Caco-2 (cell line): Measurements from ENCODE around the gene RALGPS2. TPM values are rescaled to one million over a fixed set of nuclear protein-coding genes. Genes with fewer than 3 reads are reported as not detected.

ENCODE experiments used
- BruUV-seq: library from RNA; stranded (reverse); fragments of 400-500 nt; replicated peaks from 2 replicates; lab custom pipeline; 2021; lab: Mats Ljungman, UMichigan
- CTCF ChIA-PET: fragments of 300-600 bp; sonication (Branson Sonifier 250); formaldehyde crosslinking; loops from one replicate; lab custom pipeline; 2022; ENCODE audit warnings: antibody characterized with exemption; lab: Charles Lee
- POLR2A ChIA-PET: fragments of 300-600 bp; sonication (Branson Sonifier 250); formaldehyde crosslinking; loops from one replicate; lab custom pipeline; 2022; ENCODE audit warnings: antibody characterized with exemption; lab: Charles Lee
- DNase-seq, 2 experiments: peaks; one replicate each; pipeline versions ENCODE4 v3.0.0 to v3.0.0-alpha.2; 2020 to 2022
- H3K27me3 ChIP-seq: replicated peaks from 2 replicates; pipeline ENCODE4 v1.6.0; 2011; ENCODE audit warnings: low read length; ENCODE audit not compliant: control insufficient read depth, insufficient read depth
- H3K36me3 ChIP-seq: 2 replicates; pipeline ENCODE4 v1.5.1; 2011; ENCODE audit warnings: low read length; ENCODE audit not compliant: control insufficient read depth, insufficient read depth
- H3K4me1 ChIP-seq: fragments of 250-450 bp; sonication (Bioruptor Pico); 2 replicates; pipeline ENCODE4 v1.5.1; 2020; ENCODE audit warnings: mild to moderate bottlenecking
- H3K4me3 ChIP-seq: 2 replicates; pipeline ENCODE4 v1.5.1; 2011; ENCODE audit warnings: low read depth, mild to moderate bottlenecking, control low read depth, low read length
- H3K9me3 ChIP-seq: fragments of 250-450 bp; sonication (Bioruptor Pico); 2 replicates; pipeline ENCODE4 v1.5.1; 2020; ENCODE audit warnings: mild to moderate bottlenecking, moderate library complexity
- H3K27ac Mint-ChIP-seq: one replicate; pipeline ENCODE4 v1.8.0; 2022; ENCODE audit warnings: mixed read lengths; ENCODE audit not compliant: unreplicated experiment
- H3K27me3 Mint-ChIP-seq: one replicate; pipeline ENCODE4 v1.8.0; 2022; ENCODE audit warnings: mixed read lengths; ENCODE audit not compliant: insufficient read depth, unreplicated experiment
- H3K36me3 Mint-ChIP-seq: one replicate; pipeline ENCODE4 v1.8.0; 2022; ENCODE audit warnings: mild to moderate bottlenecking, mixed read lengths; ENCODE audit not compliant: insufficient read depth, unreplicated experiment
- H3K4me1 Mint-ChIP-seq: one replicate; pipeline ENCODE4 v1.8.0; 2022; ENCODE audit warnings: low read depth, mixed read lengths; ENCODE audit not compliant: unreplicated experiment
- H3K4me3 Mint-ChIP-seq: one replicate; pipeline ENCODE4 v1.8.0; 2022; ENCODE audit warnings: mild to moderate bottlenecking, moderate library complexity, mixed read lengths; ENCODE audit not compliant: unreplicated experiment
- H3K9me3 Mint-ChIP-seq: one replicate; pipeline ENCODE4 v1.8.0; 2022; ENCODE audit warnings: mixed read lengths; ENCODE audit not compliant: unreplicated experiment
- intact Hi-C: fragments of 100-400 bp; cut with micrococcal nuclease; formaldehyde crosslinking; loops from one replicate; pipeline ENCODE4 v1.10.0; 2022; ENCODE audit not compliant: unreplicated experiment
- total RNA-seq: library from RNA; stranded (reverse); gene quantifications from 2 replicates; pipeline ENCODE4 v1.2.3, GENCODE V29; 2022
- TF ChIP-seq, protein P1 (sequence below), 2 experiments: fragments of 200-600 bp in 1 of 2; IDR thresholded peaks; 1 replicate in 1 of 2; 2 replicates in 1 of 2; pipeline versions ENCODE4 v1.5.1 to v1.8.0; 2011 to 2022; ENCODE audit warnings: antibody characterized with exemption in 1 of 2, control low read depth in 1 of 2, inconsistent platforms in 1 of 2, low read depth in 1 of 2, low read length in 1 of 2, mild to moderate bottlenecking in 1 of 2, moderate library complexity in 1 of 2; ENCODE audit not compliant: insufficient read depth in 1 of 2, severe bottlenecking in 1 of 2, unreplicated experiment in 1 of 2

RALGPS2 gene
- total RNA-seq, 1 experiment from 2014 or later, result 26.1 TPM

DNA sequence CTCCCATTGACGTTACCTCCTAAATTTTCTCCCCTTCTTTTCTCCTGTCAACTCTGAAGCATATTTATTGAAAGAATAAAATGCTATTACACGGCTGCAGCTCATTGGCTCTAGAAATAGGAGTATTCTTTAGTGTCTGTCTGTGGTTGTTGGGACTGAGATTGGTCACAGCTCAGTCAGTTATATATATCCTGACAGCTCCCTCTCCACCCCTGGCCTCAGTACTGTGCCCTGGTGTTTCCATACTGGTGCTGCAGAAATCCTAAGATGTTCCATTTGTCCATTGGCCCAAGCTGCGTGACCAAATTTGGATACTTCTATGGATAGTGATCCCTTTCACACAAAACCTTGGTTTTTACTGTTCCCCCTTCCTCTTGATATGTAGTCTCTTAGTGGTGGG, 67.3 kb downstream of the RALGPS2 start:
- no peak overlapping the region for H3K4me3 ChIP-seq
- H3K9me3 Mint-ChIP-seq, result no peaks in the 10 kb centered on the region
- peaks cover 18% of the 10 kb centered on the region for H3K36me3 Mint-ChIP-seq
- ChIA-PET CTCF (interaction anchor here (0.6 kb wide), 1 partner anchor 39 kb away, joined by 5 read pairs; no protein-coding TSS in a partner anchor), POLR2A (no interaction called here)
- peaks cover 9% of the 10 kb centered on the region for H3K4me1 Mint-ChIP-seq
- no TSS peak for BruUV-seq
- intact Hi-C loops, result no loop called here
- H3K36me3 ChIP-seq, result no peaks in the 10 kb centered on the region
- DNase-seq, result no peak
- TF ChIP-seq, protein P1, sequence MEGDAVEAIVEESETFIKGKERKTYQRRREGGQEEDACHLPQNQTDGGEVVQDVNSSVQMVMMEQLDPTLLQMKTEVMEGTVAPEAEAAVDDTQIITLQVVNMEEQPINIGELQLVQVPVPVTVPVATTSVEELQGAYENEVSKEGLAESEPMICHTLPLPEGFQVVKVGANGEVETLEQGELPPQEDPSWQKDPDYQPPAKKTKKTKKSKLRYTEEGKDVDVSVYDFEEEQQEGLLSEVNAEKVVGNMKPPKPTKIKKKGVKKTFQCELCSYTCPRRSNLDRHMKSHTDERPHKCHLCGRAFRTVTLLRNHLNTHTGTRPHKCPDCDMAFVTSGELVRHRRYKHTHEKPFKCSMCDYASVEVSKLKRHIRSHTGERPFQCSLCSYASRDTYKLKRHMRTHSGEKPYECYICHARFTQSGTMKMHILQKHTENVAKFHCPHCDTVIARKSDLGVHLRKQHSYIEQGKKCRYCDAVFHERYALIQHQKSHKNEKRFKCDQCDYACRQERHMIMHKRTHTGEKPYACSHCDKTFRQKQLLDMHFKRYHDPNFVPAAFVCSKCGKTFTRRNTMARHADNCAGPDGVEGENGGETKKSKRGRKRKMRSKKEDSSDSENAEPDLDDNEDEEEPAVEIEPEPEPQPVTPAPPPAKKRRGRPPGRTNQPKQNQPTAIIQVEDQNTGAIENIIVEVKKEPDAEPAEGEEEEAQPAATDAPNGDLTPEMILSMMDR (IDR thresholded peaks at IDR 0.05; ENCODE audit: insufficient read depth in 1 of 2, low read depth in 1 of 2, low read length in 1 of 2, severe bottlenecking in 1 of 2, unreplicated experiment in 1 of 2), result no peak
- H3K27ac Mint-ChIP-seq, result no peak overlapping the region
- H3K27me3 Mint-ChIP-seq, result no peaks in the 10 kb centered on the region
- H3K4me1 ChIP-seq, result peaks cover 7% of the 10 kb centered on the region; the same call in 1 of the 2 replicates
- no peaks in the 10 kb centered on the region for H3K27me3 ChIP-seq
- no peak overlapping the region for H3K4me3 Mint-ChIP-seq
- H3K9me3 ChIP-seq, result no peaks in the 10 kb centered on the region

DNA sequence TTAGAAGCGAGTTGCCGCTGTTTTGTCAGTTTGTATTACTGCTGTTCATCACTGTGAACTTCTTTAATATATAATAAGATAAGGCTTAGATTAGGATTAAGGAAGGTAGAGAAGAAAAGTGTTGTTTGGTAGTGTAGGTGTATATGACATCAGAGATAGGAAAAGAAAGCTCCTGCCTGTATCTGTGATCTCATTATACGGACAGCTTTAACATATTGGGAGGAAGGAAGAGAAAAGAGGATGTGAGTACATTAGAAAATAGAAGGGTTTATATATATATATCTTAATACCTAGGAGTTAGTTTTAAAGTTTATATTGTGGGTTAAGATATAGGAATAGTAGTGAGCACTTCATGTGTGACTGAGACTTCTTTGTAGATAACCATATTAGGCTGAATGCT, 71.0 kb downstream of the RALGPS2 start:
- H3K9me3 Mint-ChIP-seq, result no peaks in the 10 kb centered on the region
- TF ChIP-seq, protein P1 (IDR thresholded peaks at IDR 0.05; ENCODE audit: insufficient read depth in 1 of 2, low read depth in 1 of 2, low read length in 1 of 2, severe bottlenecking in 1 of 2, unreplicated experiment in 1 of 2), result no peak
- POLR2A ChIA-PET, result no interaction called here

GRCh38 chr1:178797590-178797989, 72.5 kb downstream of the RALGPS2 start:
- Histone ChIP-seq H3K9me3 (no peaks in the 10 kb centered on the region), H3K27me3 (no peaks in the 10 kb centered on the region), H3K4me3 (no peak overlapping the region), H3K36me3 (no peaks in the 10 kb centered on the region), H3K4me1 (no peaks in the 10 kb centered on the region)
- no peak for DNase-seq
- ChIA-PET POLR2A (no interaction called here), CTCF (no interaction called here)
- Mint-ChIP-seq H3K36me3 (peaks cover 7% of the 10 kb centered on the region), H3K9me3 (no peaks in the 10 kb centered on the region), H3K4me3 (no peak overlapping the region), H3K27ac (no peak overlapping the region), H3K27me3 (no peaks in the 10 kb centered on the region), H3K4me1 (no peaks in the 10 kb centered on the region)
- TF ChIP-seq, protein P1 (IDR thresholded peaks at IDR 0.05; ENCODE audit: insufficient read depth in 1 of 2, low read depth in 1 of 2, low read length in 1 of 2, severe bottlenecking in 1 of 2, unreplicated experiment in 1 of 2), result no peak
- intact Hi-C loops, result no loop called here
- no TSS peak for BruUV-seq

More for the DNA sequence above, 71.0 kb downstream of the RALGPS2 start:
- no peaks in the 10 kb centered on the region for H3K9me3 ChIP-seq
- H3K4me3 ChIP-seq, result no peak overlapping the region
- CTCF ChIA-PET, result no interaction called here
- no peak for DNase-seq
- no peak overlapping the region for H3K4me3 Mint-ChIP-seq
- no peaks in the 10 kb centered on the region for H3K27me3 ChIP-seq
- no peaks in the 10 kb centered on the region for H3K36me3 ChIP-seq
- BruUV-seq, result no TSS peak
- intact Hi-C loops, result no loop called here
- no peaks in the 10 kb centered on the region for H3K4me1 ChIP-seq
- H3K27me3 Mint-ChIP-seq, result no peaks in the 10 kb centered on the region
- no peak overlapping the region for H3K27ac Mint-ChIP-seq
- no peaks in the 10 kb centered on the region for H3K4me1 Mint-ChIP-seq
- H3K36me3 Mint-ChIP-seq, result peaks cover 7% of the 10 kb centered on the region
